ENCODE results near the gene RAB28.

- TF ChIP-seq CTCF (conservative IDR thresholded peaks at IDR 0.05; ENCODE audit: low read length): no peak
- no peak for TF ChIP-seq EZH2phosphoT487 (IDR thresholded peaks at IDR 0.05; ENCODE audit: borderline replicate concordance, low read depth, low read length)
Observed at GRCh38 chr4:13386405-13387107, 97.6 kb downstream of the RAB28 start.
